Stimulated activated CD8-positive, alpha-beta memory T cell treated with anti-CD3 and anti-CD28 coated beads, Interleukin-15, amount 100 ng/mL, for 4 hours (primary cell): ENCODE data around the gene CTLA4.

ENCODE experiments used
- DNase-seq, 2 donors: peaks; one replicate each; pipeline ENCODE4 v3.0.0-alpha.2; 2020; ENCODE audit warnings: low read depth in 2 of 2

The CTLA4 gene

GRCh38 chr2:203891474-203891873 lies 23.9 kb downstream of the CTLA4 start:
- DNase-seq, result no peak

GRCh38 chr2:203892207-203892606 lies 24.6 kb downstream of the CTLA4 start:
- DNase-seq, result no peak

GRCh38 chr2:203893401-203893800 lies 25.8 kb downstream of the CTLA4 start:
- DNase-seq, result no peak

GRCh38 chr2:203893840-203894239 lies 26.3 kb downstream of the CTLA4 start:
- DNase-seq, result no peak

GRCh38 chr2:203894262-203894661 lies 26.7 kb downstream of the CTLA4 start:
- DNase-seq, result no peak

GRCh38 chr2:203897544-203897943 lies 30.0 kb downstream of the CTLA4 start:
- no peak for DNase-seq

- no peak for DNase-seq
Observed at GRCh38 chr2:203898657-203899056, 31.1 kb downstream of the CTLA4 start.

GRCh38 chr2:203900253-203900652 lies 32.7 kb downstream of the CTLA4 start:
- no peak for DNase-seq

- no peak for DNase-seq
Observed at GRCh38 chr2:203904022-203904421, 36.5 kb downstream of the CTLA4 start.

GRCh38 chr2:203905656-203906055 lies 38.1 kb downstream of the CTLA4 start:
- no peak for DNase-seq

- DNase-seq, result no peak
Observed at GRCh38 chr2:203908066-203908796, 40.7 kb downstream of the CTLA4 start.

GRCh38 chr2:203908797-203909185 lies 41.2 kb downstream of the CTLA4 start:
- DNase-seq, result no peak

- DNase-seq, result no peak
Observed at GRCh38 chr2:203909261-203909967, 41.8 kb downstream of the CTLA4 start.

- no peak for DNase-seq
Observed at GRCh38 chr2:203909974-203910373, 42.4 kb downstream of the CTLA4 start.

GRCh38 chr2:203913947-203914346 lies 46.4 kb downstream of the CTLA4 start:
- no peak for DNase-seq

GRCh38 chr2:203914546-203915182 lies 47.1 kb downstream of the CTLA4 start:
- DNase-seq, result no peak

GRCh38 chr2:203915256-203915655 lies 47.7 kb downstream of the CTLA4 start:
- no peak for DNase-seq

GRCh38 chr2:203916756-203917155 lies 49.2 kb downstream of the CTLA4 start:
- DNase-seq, result no peak

- no peak for DNase-seq
Observed at GRCh38 chr2:203918264-203918663, 50.7 kb downstream of the CTLA4 start.

GRCh38 chr2:203918839-203919238 lies 51.3 kb downstream of the CTLA4 start:
- DNase-seq, result no peak
